Endothelial cell of umbilical vein (primary cell): ENCODE measurements around the gene RND1. TPM values are rescaled to one million over a fixed set of nuclear protein-coding genes. Genes with fewer than 3 reads are reported as not detected.

Source experiments
- BruUV-seq: library from RNA; stranded (reverse); fragments of 400-500 nt; replicated peaks from 2 replicates; lab custom pipeline; 2021; lab: Mats Ljungman, UMichigan
- CTCF ChIA-PET: fragments of 300-600, 350-600 bp; sonication (Branson Sonifier 250); formaldehyde crosslinking; loops from one replicate; lab custom pipeline; 2021; ENCODE audit warnings: antibody characterized with exemption, inconsistent platforms; lab: Charles Lee
- POLR2A ChIA-PET: fragments of 300-600, 350-600 bp; sonication (Branson Sonifier 250); formaldehyde crosslinking; loops from one replicate; lab custom pipeline; 2021; ENCODE audit warnings: antibody characterized with exemption, inconsistent platforms; lab: Charles Lee
- DNase-seq: peaks from one replicate; pipeline ENCODE4 v3.0.0-alpha.2; 2011; ENCODE audit warnings: low read depth, low spot score
- FAIRE-seq: peaks from 2 replicates; lab custom pipeline; 2011; peaks lifted over from hg19 to GRCh38; lab: Jason Lieb, UNC
- H2AFZ ChIP-seq: 2 replicates; pipeline ENCODE4 v1.6.0; 2012; ENCODE audit warnings: low read depth, low read length, control low read depth, inconsistent platforms
- H3K27ac ChIP-seq: 2 replicates; pipeline ENCODE4 v1.5.1; 2011; ENCODE audit warnings: low read depth, mild to moderate bottlenecking, control low read depth, low read length, moderate library complexity; ENCODE audit not compliant: insufficient read depth
- H3K27me3 ChIP-seq, 2 experiments: 2 replicates each; pipeline versions ENCODE4 v1.6.0 to v1.6.1; 2011; ENCODE audit warnings: low read length in 2 of 2, mixed read lengths in 1 of 2; ENCODE audit not compliant: control insufficient read depth in 2 of 2, insufficient read depth in 2 of 2
- H3K36me3 ChIP-seq, 2 experiments: 2 replicates in 1 of 2; 3 replicates in 1 of 2; pipeline ENCODE4 v1.5.1; 2011; ENCODE audit warnings: low read length in 2 of 2, mild to moderate bottlenecking in 1 of 2, moderate library complexity in 1 of 2; ENCODE audit not compliant: control insufficient read depth in 2 of 2, insufficient read depth in 2 of 2; ENCODE audit errors: extremely low read depth in 1 of 2
- H3K4me1 ChIP-seq: 3 replicates; pipeline ENCODE4 v1.5.1; 2011; ENCODE audit warnings: mild to moderate bottlenecking, low read length; ENCODE audit not compliant: control insufficient read depth, insufficient read depth; ENCODE audit errors: extremely low read depth
- H3K4me2 ChIP-seq: 2 replicates; pipeline ENCODE4 v1.6.1; 2011; ENCODE audit warnings: low read length, control low read depth, mixed read lengths; ENCODE audit not compliant: insufficient read depth
- H3K4me3 ChIP-seq, 3 experiments: fragments of 200-600 bp in 1 of 3; sonication (generic), shearing (Covaris generic) in 1 of 3; replicated peaks in 1 of 3; 2 replicates each; pipeline ENCODE4 v1.5.1; 2011 to 2016; ENCODE audit warnings: control low read depth in 3 of 3, low read length in 3 of 3, mild to moderate bottlenecking in 2 of 3, inconsistent platforms in 1 of 3, low read depth in 1 of 3, moderate library complexity in 1 of 3; ENCODE audit not compliant: insufficient read depth in 1 of 3
- H3K79me2 ChIP-seq: 2 replicates; pipeline ENCODE4 v1.6.0; 2012; ENCODE audit warnings: low read length, inconsistent platforms; ENCODE audit not compliant: control insufficient read depth, insufficient read depth
- H3K9ac ChIP-seq: replicated peaks from 2 replicates; pipeline ENCODE3; 2011; ENCODE audit warnings: low read length, control low read depth; ENCODE audit not compliant: insufficient read depth; ENCODE audit errors: extremely low read depth
- H3K9me1 ChIP-seq: replicated peaks from 3 replicates; pipeline ENCODE4 v1.6.0; 2011; ENCODE audit warnings: mild to moderate bottlenecking, low read length; ENCODE audit not compliant: control insufficient read depth, insufficient read depth; ENCODE audit errors: extremely low read depth
- H3K9me3 ChIP-seq: replicated peaks from 2 replicates; pipeline ENCODE4 v1.5.1; 2012; ENCODE audit warnings: low read length, inconsistent platforms; ENCODE audit not compliant: control insufficient read depth, insufficient read depth
- H4K20me1 ChIP-seq: replicated peaks from 2 replicates; pipeline ENCODE3; 2011; ENCODE audit warnings: mild to moderate bottlenecking, low read length; ENCODE audit not compliant: control insufficient read depth, insufficient read depth; ENCODE audit errors: extremely low read depth
- EZH2 ChIP-seq: IDR thresholded peaks from 2 replicates; pipeline ENCODE4 v1.6.1; 2012; ENCODE audit warnings: borderline replicate concordance, low read depth, mild to moderate bottlenecking, moderate library complexity, low read length, inconsistent platforms; ENCODE audit not compliant: severe bottlenecking
- FOS ChIP-seq: IDR thresholded peaks from 2 replicates; pipeline ENCODE4 v1.6.1; 2011; ENCODE audit warnings: mild to moderate bottlenecking, low read length, moderate library complexity, borderline replicate concordance; ENCODE audit not compliant: insufficient read depth
- JUN ChIP-seq: IDR thresholded peaks from 2 replicates; pipeline ENCODE4 v1.6.1; 2011; ENCODE audit warnings: borderline replicate concordance, low read depth; ENCODE audit not compliant: insufficient read length, insufficient read depth
- MYC ChIP-seq: IDR thresholded peaks from one replicate; pipeline ENCODE4 v1.6.1; 2011; ENCODE audit warnings: mild to moderate bottlenecking, low read depth, low read length
- POLR2A ChIP-seq: IDR thresholded peaks from 2 replicates; pipeline ENCODE4 v1.6.1; 2012; ENCODE audit warnings: low read depth, mild to moderate bottlenecking, control low read depth, low read length
- dilution Hi-C: fragments of 300-500 bp; cut with MboI; formaldehyde crosslinking; loops from one replicate; pipeline ENCODE4 v1.15.0; 2019; ENCODE audit warnings: low sequenced_read_pairs; ENCODE audit not compliant: extremely low pct_ligation_motif_present
- intact Hi-C: fragments of 100-400 bp; cut with micrococcal nuclease; formaldehyde crosslinking; loops from one replicate; pipeline ENCODE4 v1.10.0; 2022
- polyA plus RNA-seq, 4 experiments: library from polyadenylated mRNA; depleted of rRNA in 3 of 4; stranded (reverse) in 3 of 4; unstranded in 1 of 4; fragments of >200 nt; gene quantifications; 2 replicates each; pipeline versions ENCODE4 v1.2.1 to v1.2.3, GENCODE V29; 2011 to 2012; ENCODE audit warnings: missing spikeins in 1 of 4
- total RNA-seq: library from RNA; stranded (reverse); gene quantifications from 2 replicates; pipeline ENCODE4 v1.2.3, GENCODE V29; 2021

The RND1 gene
- total and polyA plus RNA-seq, 2 donors (not counting 3 experiments of a cell fraction or from before 2014, with no cell fraction given): 4.0 to 9.9 TPM

- no peak overlapping the region for H3K4me3 ChIP-seq
- intact Hi-C loops (no loop called here), dilution Hi-C loops (no loop called here)
- no peak for FAIRE-seq
- POLR2A ChIA-PET: no interaction called here
- TF ChIP-seq EZH2 (no peak), JUN (no peak), MYC (no peak), FOS (no peak)
- no peaks in the 10 kb centered on the region for H3K79me2 ChIP-seq
- CTCF ChIA-PET: interaction anchor here (6.3 to 9.2 kb wide), 2 partner anchors 10 to 27 kb away, joined by 68 to 96 read pairs; partner anchors contain the start of gene DDX23
- H3K4me2 ChIP-seq: no peak overlapping the region
- H3K4me1 ChIP-seq: peaks cover 12% of the 10 kb centered on the region
- no peak overlapping the region for H2AFZ ChIP-seq
- no peaks in the 10 kb centered on the region for H4K20me1 ChIP-seq
- H3K9ac ChIP-seq: no peak overlapping the region
- no TSS peak for BruUV-seq
- H3K9me3 ChIP-seq: no peaks in the 10 kb centered on the region
- no peaks in the 10 kb centered on the region for H3K36me3 ChIP-seq
- DNase-seq: no peak
- H3K9me1 ChIP-seq: no peaks in the 10 kb centered on the region
- H3K27me3 ChIP-seq: peaks cover 17% of the 10 kb centered on the region in 2 experiments
- H3K27ac ChIP-seq: no peak overlapping the region
Measured at GRCh38 chr12:48863291-48863690, 2.4 kb downstream of the RND1 start.

DNA sequence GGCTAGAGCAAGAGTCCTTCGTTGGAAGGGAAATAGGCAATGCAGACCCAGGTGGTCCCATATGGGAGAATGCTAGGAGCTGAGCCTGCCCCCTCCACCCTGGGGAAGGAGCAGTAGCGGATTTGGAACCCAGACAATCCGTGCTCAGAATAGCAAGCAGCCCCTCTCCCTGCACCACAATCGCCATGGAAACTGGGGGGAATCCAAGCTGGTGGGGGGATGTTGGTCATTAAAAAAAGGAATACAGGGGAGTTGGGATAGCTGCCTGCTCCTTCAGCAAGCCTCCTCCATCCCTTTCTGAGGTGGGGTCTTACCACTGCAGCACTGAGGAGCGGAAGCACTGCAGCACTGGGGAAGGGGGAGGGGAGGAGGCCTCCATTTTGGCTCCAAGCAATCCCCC is 2.9 kb downstream of the RND1 start:
- Histone ChIP-seq H4K20me1 (no peaks in the 10 kb centered on the region), H3K4me2 (no peak overlapping the region), H3K9me1 (no peaks in the 10 kb centered on the region), H3K9ac (no peak overlapping the region), H2AFZ (no peak overlapping the region), H3K79me2 (no peaks in the 10 kb centered on the region), H3K4me3 (no peak overlapping the region), H3K27ac (no peak overlapping the region), H3K27me3 (peaks cover 17% of the 10 kb centered on the region in 2 experiments), H3K4me1 (peaks cover 12% of the 10 kb centered on the region), H3K9me3 (no peaks in the 10 kb centered on the region), H3K36me3 (peaks cover 0 to 2% of the 10 kb centered on the region in 2 experiments)
- ChIA-PET POLR2A (interaction anchor here (0.7 kb wide), 1 partner anchor 1108 kb away, joined by 9 read pairs; no protein-coding TSS in a partner anchor), CTCF (interaction anchor here (6.3 to 9.2 kb wide), 2 partner anchors 9 to 28 kb away, joined by 68 to 96 read pairs; partner anchors contain the start of gene DDX23)
- intact Hi-C loops: no loop called here
- TF ChIP-seq EZH2: no peak
- TF ChIP-seq MYC: no peak
- no peak for TF ChIP-seq POLR2A
- TF ChIP-seq FOS: no peak
- TF ChIP-seq JUN: no peak
- dilution Hi-C loops: no loop called here
- FAIRE-seq (no peak), DNase-seq (no peak)
- BruUV-seq: no TSS peak
